ENCODE results near the gene MRPS23. TPM values are rescaled to one million over a fixed set of nuclear protein-coding genes. Genes with fewer than 3 reads are reported as not detected.

MRPS23 gene
- total and polyA plus RNA-seq, 4 donors: 15.7 to 44.9 (median 31.6) TPM

DNA sequence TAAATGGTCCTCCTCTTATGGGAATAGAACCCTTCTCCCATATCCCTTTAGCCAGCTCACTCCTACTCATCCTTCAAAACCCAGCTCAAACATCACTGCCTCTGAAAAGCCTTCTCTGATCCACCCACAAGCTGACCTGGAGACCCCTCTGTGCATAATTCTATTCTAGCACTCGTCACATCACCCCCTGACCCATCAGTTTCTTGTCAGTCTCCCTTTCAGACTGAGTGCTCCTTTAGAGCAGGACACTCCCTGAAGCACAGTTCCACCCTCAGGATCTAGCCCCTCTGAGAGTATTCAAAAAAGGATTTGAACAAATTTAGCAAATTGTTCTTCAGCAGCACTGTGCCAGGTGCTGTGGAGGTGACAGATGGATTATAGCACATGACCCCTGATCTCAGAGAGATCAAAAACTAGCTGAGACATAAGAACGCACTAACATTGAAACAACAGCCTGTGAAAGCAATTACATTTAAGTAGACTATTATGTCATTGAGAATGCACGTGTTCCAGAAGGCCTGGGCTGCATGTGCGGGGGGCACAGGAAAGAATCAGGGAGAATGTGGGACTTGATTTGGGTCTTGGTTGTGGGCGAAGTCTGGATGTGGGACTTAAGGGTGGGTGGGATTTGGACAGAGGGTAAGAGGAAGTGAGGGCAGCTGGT lies 43.5 kb downstream of the MRPS23 start:
- DNase-seq: peak in 1 of 3 donors; percentile 32
- WGBS, 2 donors: 61 to 65% methylated on average over 5 of the region's 5 CpGs
- TF ChIP-seq, protein P1, sequence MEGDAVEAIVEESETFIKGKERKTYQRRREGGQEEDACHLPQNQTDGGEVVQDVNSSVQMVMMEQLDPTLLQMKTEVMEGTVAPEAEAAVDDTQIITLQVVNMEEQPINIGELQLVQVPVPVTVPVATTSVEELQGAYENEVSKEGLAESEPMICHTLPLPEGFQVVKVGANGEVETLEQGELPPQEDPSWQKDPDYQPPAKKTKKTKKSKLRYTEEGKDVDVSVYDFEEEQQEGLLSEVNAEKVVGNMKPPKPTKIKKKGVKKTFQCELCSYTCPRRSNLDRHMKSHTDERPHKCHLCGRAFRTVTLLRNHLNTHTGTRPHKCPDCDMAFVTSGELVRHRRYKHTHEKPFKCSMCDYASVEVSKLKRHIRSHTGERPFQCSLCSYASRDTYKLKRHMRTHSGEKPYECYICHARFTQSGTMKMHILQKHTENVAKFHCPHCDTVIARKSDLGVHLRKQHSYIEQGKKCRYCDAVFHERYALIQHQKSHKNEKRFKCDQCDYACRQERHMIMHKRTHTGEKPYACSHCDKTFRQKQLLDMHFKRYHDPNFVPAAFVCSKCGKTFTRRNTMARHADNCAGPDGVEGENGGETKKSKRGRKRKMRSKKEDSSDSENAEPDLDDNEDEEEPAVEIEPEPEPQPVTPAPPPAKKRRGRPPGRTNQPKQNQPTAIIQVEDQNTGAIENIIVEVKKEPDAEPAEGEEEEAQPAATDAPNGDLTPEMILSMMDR (IDR thresholded peaks at IDR 0.05; ENCODE audit: control extremely low read depth, extremely low read depth): no peak

DNA sequence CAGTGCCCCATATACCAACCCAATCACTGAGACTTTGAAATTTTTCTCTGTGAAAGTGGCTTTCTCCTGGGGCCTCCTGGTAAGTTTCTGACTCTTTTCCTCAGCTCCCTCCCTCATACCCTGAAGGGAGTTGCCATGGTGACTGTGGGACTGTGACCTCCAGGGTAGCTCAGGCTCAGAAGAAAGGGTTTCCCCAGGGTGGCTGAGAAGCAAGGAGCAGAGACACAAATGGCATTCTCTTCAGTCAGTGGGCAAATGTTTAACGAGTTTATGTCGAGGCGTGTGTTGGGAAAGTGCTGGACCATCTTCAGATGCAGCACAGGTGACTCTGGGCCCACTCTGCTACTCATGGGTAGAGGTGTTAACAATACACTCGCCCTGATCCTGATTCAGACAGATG lies 46.8 kb downstream of the MRPS23 start:
- Histone ChIP-seq H3K4me3 (no peak overlapping the region), H3K4me1 (ENCODE audit: control insufficient read depth in 5 of 5, insufficient read depth in 5 of 5, low read length in 5 of 5) (peaks cover 0 to 3% (median 0%) of the 10 kb centered on the region in 5 donors), H3K27me3 (ENCODE audit: control insufficient read depth in 3 of 3, insufficient read depth in 3 of 3, low read length in 2 of 3) (no peaks in the 10 kb centered on the region), H3K9me3 (ENCODE audit: control insufficient read depth in 4 of 4, insufficient read depth in 3 of 4, low read length in 3 of 4) (peaks cover 0 to 3% (median 0%) of the 10 kb centered on the region in 4 donors), H3K36me3 (ENCODE audit: control insufficient read depth in 4 of 4, insufficient read depth in 4 of 4, low read length in 4 of 4) (no peaks in the 10 kb centered on the region), H3K9ac (ENCODE audit: insufficient read depth in 1 of 2, low read length in 2 of 2) (no peak overlapping the region), H3K27ac (ENCODE audit: low read depth in 1 of 2, low read length in 1 of 2) (no peak overlapping the region)
- DNase-seq: no peak
- ATAC-seq (ENCODE audit: insufficient read depth, low FRiP score): no peak
- TF ChIP-seq, protein P1 (IDR thresholded peaks at IDR 0.05; ENCODE audit: control extremely low read depth, extremely low read depth): no peak
- WGBS, 2 donors: 49 to 62% methylated on average over 4 of the region's 4 CpGs

More for the DNA sequence above, 43.5 kb downstream of the MRPS23 start:
- Histone ChIP-seq H3K27ac (ENCODE audit: low read depth in 1 of 2, low read length in 1 of 2) (no peak overlapping the region), H3K36me3 (ENCODE audit: control insufficient read depth in 4 of 4, insufficient read depth in 4 of 4, low read length in 4 of 4) (no peaks in the 10 kb centered on the region), H3K4me3 (no peak overlapping the region), H3K4me1 (ENCODE audit: control insufficient read depth in 5 of 5, insufficient read depth in 5 of 5, low read length in 5 of 5) (peaks cover 0 to 24% (median 4%) of the 10 kb centered on the region in 5 donors), H3K27me3 (ENCODE audit: control insufficient read depth in 3 of 3, insufficient read depth in 3 of 3, low read length in 2 of 3) (no peaks in the 10 kb centered on the region), H3K9ac (ENCODE audit: insufficient read depth in 1 of 2, low read length in 2 of 2) (no peak overlapping the region), H3K9me3 (ENCODE audit: control insufficient read depth in 4 of 4, insufficient read depth in 3 of 4, low read length in 3 of 4) (peaks cover 0 to 2% (median 0%) of the 10 kb centered on the region in 4 donors)
- ATAC-seq (ENCODE audit: insufficient read depth, low FRiP score): no peak

DNA sequence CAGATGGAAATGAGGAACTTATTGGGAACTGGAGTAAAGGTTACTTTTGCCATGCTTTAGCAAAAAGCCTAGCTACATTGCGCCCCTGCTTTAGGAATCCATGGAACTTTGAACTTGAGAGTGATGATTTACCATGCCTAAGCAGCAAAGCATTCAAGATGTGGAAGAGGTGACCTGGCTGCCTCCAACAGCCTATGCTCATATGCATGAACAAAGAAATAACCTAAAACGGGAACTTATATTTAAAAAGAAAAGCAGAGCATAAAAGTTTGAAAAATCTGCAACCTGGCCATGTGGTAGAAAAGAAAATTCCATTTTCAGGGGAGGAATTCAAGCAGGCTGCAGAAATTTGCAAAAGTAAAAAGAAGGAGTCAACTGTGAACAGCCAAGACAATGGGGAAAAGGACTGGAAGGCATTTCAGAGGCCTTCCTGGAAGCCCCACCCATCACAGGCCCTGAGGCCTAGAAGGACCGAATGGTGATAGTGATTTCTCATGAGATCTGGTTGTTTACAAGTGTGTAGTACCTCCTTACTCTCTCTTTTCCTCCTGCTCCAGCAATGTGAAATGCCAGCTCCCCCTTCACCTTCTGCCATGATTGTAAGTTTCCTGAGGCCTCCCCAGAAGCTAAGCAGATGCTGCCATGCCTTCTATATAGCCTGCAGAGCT lies 48.7 kb downstream of the MRPS23 start:
- Histone ChIP-seq H3K9ac (ENCODE audit: insufficient read depth in 1 of 2, low read length in 2 of 2) (no peak overlapping the region), H3K4me3 (no peak overlapping the region), H3K27me3 (ENCODE audit: control insufficient read depth in 3 of 3, insufficient read depth in 3 of 3, low read length in 2 of 3) (no peaks in the 10 kb centered on the region), H3K36me3 (ENCODE audit: control insufficient read depth in 4 of 4, insufficient read depth in 4 of 4, low read length in 4 of 4) (no peaks in the 10 kb centered on the region), H3K4me1 (ENCODE audit: control insufficient read depth in 5 of 5, insufficient read depth in 5 of 5, low read length in 5 of 5) (no peaks in the 10 kb centered on the region), H3K27ac (ENCODE audit: low read depth in 1 of 2, low read length in 1 of 2) (no peak overlapping the region), H3K9me3 (ENCODE audit: control insufficient read depth in 4 of 4, insufficient read depth in 3 of 4, low read length in 3 of 4) (peaks cover 0 to 3% (median 0%) of the 10 kb centered on the region in 4 donors)
- 93 to 94% methylated on average over 3 of the region's 3 CpGs for WGBS, 2 donors
- DNase-seq: no peak
- TF ChIP-seq, protein P1 (IDR thresholded peaks at IDR 0.05; ENCODE audit: control extremely low read depth, extremely low read depth): no peak
- ATAC-seq (ENCODE audit: insufficient read depth, low FRiP score): no peak
